CD4-positive, CD25-positive, alpha-beta regulatory T cell (primary cell): ENCODE results near the gene MPIG6B. TPM values are rescaled to one million over a fixed set of nuclear protein-coding genes. Genes with fewer than 3 reads are reported as not detected.

Source experiments
- ATAC-seq, 2 donors: fragments of 150-1000 bp; cut with Tn5 transposase; one replicate each; pipeline ENCODE4 v1.10.0; 2021; ENCODE audit warnings: low read depth in 2 of 2, moderate number of reproducible peaks in 2 of 2, moderate library complexity in 1 of 2
- DNase-seq, 3 donors: peaks; one replicate each; pipeline versions ENCODE4 v3.0.0 to v3.0.0-alpha.2; 2012 to 2022; ENCODE audit warnings: mixed read lengths in 1 of 3
- H3K27ac ChIP-seq: one replicate; pipeline ENCODE4 v1.7.0; 2013; ENCODE audit warnings: mild to moderate bottlenecking, low read length; ENCODE audit not compliant: insufficient read depth, poor library complexity, severe bottlenecking
- H3K27me3 ChIP-seq: one replicate; pipeline ENCODE4 v1.7.0; 2013; ENCODE audit warnings: low read length; ENCODE audit not compliant: control insufficient read depth, insufficient read depth
- H3K36me3 ChIP-seq: one replicate; pipeline ENCODE4 v1.7.0; 2013; ENCODE audit warnings: mild to moderate bottlenecking, low read length, moderate library complexity; ENCODE audit not compliant: control insufficient read depth, insufficient read depth
- H3K4me1 ChIP-seq: 2 replicates; pipeline ENCODE4 v1.7.0; 2013; ENCODE audit warnings: mild to moderate bottlenecking, low read length; ENCODE audit not compliant: insufficient read depth, control insufficient read depth, poor library complexity, severe bottlenecking
- H3K4me3 ChIP-seq: one replicate; pipeline ENCODE4 v1.7.0; 2013; ENCODE audit warnings: low read depth, mild to moderate bottlenecking, low read length, moderate library complexity
- H3K9me3 ChIP-seq, 2 experiments: 1 replicate in 1 of 2; 2 replicates in 1 of 2; pipeline ENCODE4 v1.7.0; 2013; ENCODE audit warnings: low read length in 2 of 2, mild to moderate bottlenecking in 1 of 2, moderate library complexity in 1 of 2; ENCODE audit not compliant: control insufficient read depth in 2 of 2
- H3K27ac Mint-ChIP-seq, 3 donors: one replicate each; pipeline ENCODE4 v1.8.0; 2020 to 2022; ENCODE audit warnings: mild to moderate bottlenecking in 3 of 3, mixed read lengths in 3 of 3, moderate library complexity in 2 of 3
- H3K27me3 Mint-ChIP-seq: one replicate; pipeline ENCODE4 v1.8.0; 2022; ENCODE audit warnings: mild to moderate bottlenecking, mixed read lengths
- H3K36me3 Mint-ChIP-seq: one replicate; pipeline ENCODE4 v1.8.0; 2020; ENCODE audit warnings: mixed read lengths
- H3K4me1 Mint-ChIP-seq, 4 donors: one replicate each; pipeline ENCODE4 v1.8.0; 2020 to 2022; ENCODE audit warnings: mixed read lengths in 4 of 4, mild to moderate bottlenecking in 1 of 4
- H3K4me3 Mint-ChIP-seq, 4 donors: one replicate each; pipeline ENCODE4 v1.8.0; 2020 to 2022; ENCODE audit warnings: mild to moderate bottlenecking in 4 of 4, mixed read lengths in 4 of 4, moderate library complexity in 3 of 4
- H3K9me3 Mint-ChIP-seq, 7 donors: one replicate each; pipeline ENCODE4 v1.8.0; 2020 to 2022; ENCODE audit warnings: mixed read lengths in 7 of 7, mild to moderate bottlenecking in 3 of 7, moderate library complexity in 2 of 7
- polyA plus RNA-seq, 4 donors: library from polyadenylated mRNA; unstranded; fragments of 300-500 nt; fragmentation: Illumina TruSeq; gene quantifications; one replicate each; pipeline ENCODE4 v1.2.3, GENCODE V29; 2021
- total RNA-seq: library from RNA; stranded (reverse); gene quantifications from one replicate; pipeline ENCODE4 v1.2.3, GENCODE V29; 2022

The MPIG6B gene
- total and polyA plus RNA-seq, 5 donors from 2014 or later: 0.43 to 10.8 TPM; not detected in 3

DNA sequence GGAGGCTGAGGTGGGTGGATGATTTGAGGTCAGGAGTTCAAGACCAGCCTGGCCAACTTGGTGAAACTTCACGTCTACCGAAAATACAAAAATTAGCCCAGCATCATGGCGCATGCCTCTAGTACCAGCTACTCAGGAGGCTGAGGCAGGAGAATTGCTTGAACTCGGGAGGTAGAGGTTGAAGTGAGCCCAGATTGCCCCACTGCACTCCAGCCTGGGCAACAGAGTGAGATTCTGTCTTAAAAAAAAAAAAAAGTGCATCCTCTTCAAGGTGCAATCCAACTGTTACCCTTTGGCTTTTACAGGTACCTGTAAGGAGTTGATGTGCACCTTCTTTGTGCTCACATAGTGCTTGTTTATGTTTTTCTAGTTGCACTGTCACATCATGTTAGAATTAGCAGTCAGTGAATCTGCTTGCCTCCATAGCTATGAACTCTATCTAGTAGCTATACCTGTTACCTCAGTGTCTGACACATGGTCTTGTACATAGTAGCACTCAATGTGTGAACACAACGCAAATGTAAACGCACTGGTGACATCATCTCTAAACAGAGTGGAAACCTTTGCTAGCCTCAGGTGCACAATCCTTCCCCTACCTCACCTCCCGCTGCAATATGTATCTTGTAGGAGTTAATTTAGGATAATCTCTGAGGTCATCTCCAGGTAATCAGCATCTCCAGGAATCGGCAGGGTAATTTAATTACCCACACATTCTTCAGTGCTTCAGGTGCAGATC lies 26.3 kb downstream of the MPIG6B start:
- H3K4me3 Mint-ChIP-seq: no peak overlapping the region
- Histone ChIP-seq H3K4me3 (no peak overlapping the region), H3K4me1 (no peaks in the 10 kb centered on the region), H3K27me3 (no peaks in the 10 kb centered on the region), H3K36me3 (no peaks in the 10 kb centered on the region), H3K9me3 (no peaks in the 10 kb centered on the region), H3K27ac (no peak overlapping the region)
- ATAC-seq (no peak), DNase-seq (no peak)
- H3K9me3 Mint-ChIP-seq: no peaks in the 10 kb centered on the region
- peaks cover 6% of the 10 kb centered on the region for H3K36me3 Mint-ChIP-seq
- H3K4me1 Mint-ChIP-seq: peaks cover 0 to 10% (median 1%) of the 10 kb centered on the region in 4 donors
- H3K27me3 Mint-ChIP-seq: no peaks in the 10 kb centered on the region
- peak overlapping the region in 2 of 3 donors; percentile 16 to 37 for H3K27ac Mint-ChIP-seq

DNA sequence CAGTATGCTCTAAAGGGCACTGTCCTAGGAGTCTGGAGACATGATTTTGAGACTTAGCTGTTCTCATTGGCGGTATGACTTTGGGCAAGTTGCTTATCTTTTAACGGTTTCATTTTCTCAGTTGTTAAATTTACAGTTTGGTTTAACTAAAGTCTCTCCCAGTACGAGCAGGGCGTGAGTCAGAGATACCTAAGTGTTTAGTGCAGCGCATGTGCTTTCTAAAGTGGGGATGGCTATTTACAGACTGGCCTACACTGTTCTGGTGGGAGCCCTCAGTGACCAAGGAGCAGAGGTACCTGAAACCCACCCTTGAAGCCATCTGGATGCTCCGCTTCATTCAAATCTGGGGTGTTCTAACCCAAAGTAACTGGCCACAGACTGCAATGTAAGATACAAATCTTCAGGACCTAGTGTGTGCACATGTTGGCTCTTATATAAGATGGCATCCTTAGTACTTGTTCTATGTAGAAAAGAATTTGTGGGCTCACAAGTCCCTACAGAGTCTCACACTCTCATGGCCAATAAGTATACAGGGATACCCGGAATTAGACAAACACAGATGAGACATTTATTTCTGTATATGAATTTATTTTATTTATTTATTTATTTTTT lies 27.3 kb downstream of the MPIG6B start:
- Mint-ChIP-seq H3K27me3 (no peaks in the 10 kb centered on the region), H3K36me3 (peaks cover 6% of the 10 kb centered on the region), H3K4me3 (no peak overlapping the region), H3K27ac (no peak overlapping the region), H3K4me1 (peaks cover 0 to 6% (median 2%) of the 10 kb centered on the region in 4 donors), H3K9me3 (no peaks in the 10 kb centered on the region)
- Histone ChIP-seq H3K4me1 (no peaks in the 10 kb centered on the region), H3K9me3 (no peaks in the 10 kb centered on the region), H3K27me3 (no peaks in the 10 kb centered on the region), H3K4me3 (no peak overlapping the region), H3K36me3 (no peaks in the 10 kb centered on the region), H3K27ac (no peak overlapping the region)
- no peak for DNase-seq
- no peak for ATAC-seq

DNA sequence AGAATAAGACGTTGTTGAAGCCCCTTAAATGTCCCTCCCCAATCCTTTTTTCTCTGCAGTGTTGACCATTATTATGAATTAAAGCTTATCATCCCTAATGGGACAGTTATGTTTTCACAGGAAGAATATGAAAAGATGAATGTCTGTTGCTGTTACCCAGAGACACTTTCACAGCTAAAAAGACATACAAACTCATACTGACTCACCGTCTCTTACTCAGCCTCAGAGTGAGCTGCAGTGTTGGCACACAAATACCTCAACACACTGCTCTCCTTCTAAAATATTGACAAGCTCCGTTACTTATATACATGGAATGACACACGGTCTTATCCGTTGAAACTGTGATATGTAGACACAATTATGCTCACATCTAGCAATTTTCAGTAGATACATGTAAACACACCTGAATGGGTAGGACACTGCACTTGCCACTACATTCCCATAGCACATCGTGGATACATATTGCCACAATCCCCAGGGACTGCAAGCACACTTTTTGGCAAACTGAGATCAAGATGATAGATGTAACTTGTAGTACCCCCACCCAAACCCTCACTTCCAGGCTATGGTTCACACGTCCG lies 29.7 kb downstream of the MPIG6B start:
- Histone ChIP-seq H3K4me3 (no peak overlapping the region), H3K27me3 (no peaks in the 10 kb centered on the region), H3K27ac (no peak overlapping the region), H3K9me3 (no peaks in the 10 kb centered on the region), H3K36me3 (no peaks in the 10 kb centered on the region), H3K4me1 (no peaks in the 10 kb centered on the region)
- ATAC-seq (no peak), DNase-seq (no peak)
- H3K27ac Mint-ChIP-seq: peak overlapping the region in 2 of 3 donors; percentile 53 to 54
- H3K4me1 Mint-ChIP-seq: peaks cover 0 to 6% (median 3%) of the 10 kb centered on the region in 4 donors
- H3K36me3 Mint-ChIP-seq: no peaks in the 10 kb centered on the region
- no peaks in the 10 kb centered on the region for H3K9me3 Mint-ChIP-seq
- no peaks in the 10 kb centered on the region for H3K27me3 Mint-ChIP-seq
- H3K4me3 Mint-ChIP-seq: no peak overlapping the region

DNA sequence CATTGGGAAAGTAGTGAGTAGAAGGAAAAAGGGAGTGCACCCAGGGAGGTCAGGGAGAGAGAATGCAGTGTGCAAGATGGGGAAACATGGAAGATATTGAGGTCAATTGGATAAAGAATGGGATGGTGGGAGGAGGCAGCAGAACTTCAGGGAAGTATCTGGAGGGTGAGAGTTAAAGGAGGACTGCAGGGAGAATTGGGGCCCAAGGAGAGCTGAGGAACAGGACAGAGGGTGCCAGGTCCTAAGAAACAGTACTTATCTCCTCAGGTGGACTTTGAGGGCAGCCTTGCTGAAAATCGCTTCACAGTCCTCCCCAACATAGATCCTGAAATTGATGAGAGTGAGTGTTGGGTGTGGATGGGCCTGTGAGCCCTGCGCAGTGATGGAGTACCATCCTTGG lies 35.1 kb downstream of the MPIG6B start:
- H3K36me3 Mint-ChIP-seq: peaks cover 19% of the 10 kb centered on the region
- DNase-seq (no peak), ATAC-seq (no peak)
- Histone ChIP-seq H3K4me1 (no peaks in the 10 kb centered on the region), H3K4me3 (no peak overlapping the region), H3K36me3 (no peaks in the 10 kb centered on the region), H3K27ac (no peak overlapping the region), H3K9me3 (no peaks in the 10 kb centered on the region), H3K27me3 (no peaks in the 10 kb centered on the region)
- H3K27me3 Mint-ChIP-seq: no peaks in the 10 kb centered on the region
- H3K9me3 Mint-ChIP-seq: no peaks in the 10 kb centered on the region
- peaks cover 0 to 5% (median 2%) of the 10 kb centered on the region in 4 donors for H3K4me1 Mint-ChIP-seq
- H3K27ac Mint-ChIP-seq: peak overlapping the region in 1 of 3 donors; percentile 95
- H3K4me3 Mint-ChIP-seq: peak overlapping the region in 1 of 4 donors; percentile 63

DNA sequence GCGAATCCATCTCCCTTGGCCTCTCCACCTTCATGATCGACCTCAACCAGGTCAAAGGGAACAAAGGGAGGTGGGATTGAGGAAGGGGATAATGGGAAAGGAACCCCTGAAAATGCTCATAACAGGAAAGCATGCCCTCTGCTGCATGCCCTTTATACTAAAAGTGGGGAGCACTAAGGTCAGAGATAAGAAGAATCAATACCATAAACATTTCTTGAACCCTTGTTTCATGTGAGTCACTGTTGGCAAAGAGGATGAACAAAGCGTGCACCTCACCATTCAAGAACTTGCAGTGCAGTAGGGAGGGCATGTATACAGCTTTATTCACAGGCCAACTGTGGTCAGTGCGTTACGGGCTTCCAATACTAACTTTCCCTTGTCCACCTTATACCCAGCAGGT lies 37.6 kb downstream of the MPIG6B start:
- no peak for DNase-seq
- Mint-ChIP-seq H3K9me3 (no peaks in the 10 kb centered on the region), H3K4me1 (peaks cover 0 to 6% (median 4%) of the 10 kb centered on the region in 4 donors), H3K27me3 (no peaks in the 10 kb centered on the region), H3K4me3 (no peak overlapping the region), H3K36me3 (peaks cover 19% of the 10 kb centered on the region), H3K27ac (peak overlapping the region in 1 of 3 donors; percentile 55)
- ATAC-seq: no peak
- Histone ChIP-seq H3K9me3 (no peaks in the 10 kb centered on the region), H3K36me3 (no peaks in the 10 kb centered on the region), H3K27ac (no peak overlapping the region), H3K4me3 (no peak overlapping the region), H3K4me1 (no peaks in the 10 kb centered on the region), H3K27me3 (no peaks in the 10 kb centered on the region)

DNA sequence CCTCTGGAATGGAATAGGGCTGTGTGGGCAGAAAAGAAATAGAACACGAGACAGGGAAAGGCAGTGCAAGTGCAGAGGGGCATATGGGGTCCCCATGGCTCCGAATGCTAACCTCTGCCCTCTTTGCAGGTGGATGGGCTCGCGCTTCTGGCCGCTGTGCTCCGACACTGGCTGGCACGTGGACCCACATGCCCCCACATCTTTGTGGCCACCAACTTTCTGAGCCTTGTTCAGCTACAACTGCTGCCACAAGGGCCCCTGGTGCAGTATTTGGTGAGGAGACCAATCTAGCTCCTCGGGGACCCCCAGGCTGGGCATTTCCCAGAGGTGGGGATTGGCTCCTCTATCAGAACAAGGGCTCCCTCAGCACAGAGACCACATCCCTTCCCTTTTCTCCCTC lies 38.2 kb downstream of the MPIG6B start:
- ATAC-seq (no peak), DNase-seq (no peak)
- Mint-ChIP-seq H3K4me1 (peaks cover 0 to 5% (median 4%) of the 10 kb centered on the region in 4 donors), H3K9me3 (no peaks in the 10 kb centered on the region), H3K4me3 (no peak overlapping the region), H3K27me3 (no peaks in the 10 kb centered on the region), H3K27ac (no peak overlapping the region), H3K36me3 (peaks cover 19% of the 10 kb centered on the region)
- no peak overlapping the region for H3K27ac ChIP-seq
- H3K27me3 ChIP-seq: no peaks in the 10 kb centered on the region
- no peaks in the 10 kb centered on the region for H3K9me3 ChIP-seq
- no peaks in the 10 kb centered on the region for H3K4me1 ChIP-seq
- no peak overlapping the region for H3K4me3 ChIP-seq
- no peaks in the 10 kb centered on the region for H3K36me3 ChIP-seq

DNA sequence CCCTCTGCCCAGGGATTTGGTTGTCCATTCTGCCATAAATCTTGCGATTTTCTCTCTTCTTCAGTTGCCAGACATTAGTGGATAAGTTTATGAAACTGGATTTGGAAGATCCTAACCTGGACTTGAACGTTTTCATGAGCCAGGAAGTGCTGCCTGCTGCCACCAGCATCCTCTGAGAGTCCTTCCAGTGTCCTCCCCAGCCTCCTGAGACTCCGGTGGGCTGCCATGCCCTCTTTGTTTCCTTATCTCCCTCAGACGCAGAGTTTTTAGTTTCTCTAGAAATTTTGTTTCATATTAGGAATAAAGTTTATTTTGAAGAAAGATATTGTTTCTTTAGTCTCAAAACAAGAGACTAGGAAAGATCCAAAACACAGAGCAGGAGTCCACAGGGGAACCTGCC lies 39.2 kb downstream of the MPIG6B start, which contains the start of gene SAPCD1:
TSS of gene SAPCD1 (plus strand) at position 301 of the 400 bp plus-strand sequence. CDS start 399 bp downstream, outside the sequence.
- Mint-ChIP-seq H3K27ac (peak within 1 kb of the TSS in 2 of 3 donors; percentile 81 to 83), H3K27me3 (no peaks in the 10 kb centered on the region), H3K4me1 (peaks cover 0 to 5% (median 4%) of the 10 kb centered on the region in 4 donors), H3K36me3 (peaks cover 19% of the 10 kb centered on the region), H3K9me3 (no peaks in the 10 kb centered on the region), H3K4me3 (no peak within 1 kb of the TSS)
- Histone ChIP-seq H3K4me3 (no peak within 1 kb of the TSS), H3K27ac (no peak within 1 kb of the TSS), H3K36me3 (no peaks in the 10 kb centered on the region), H3K27me3 (no peaks in the 10 kb centered on the region), H3K9me3 (no peaks in the 10 kb centered on the region), H3K4me1 (no peaks in the 10 kb centered on the region)
- ATAC-seq (no peak), DNase-seq (no peak)
